ENCODE results near the gene RHCG.

RHCG gene

DNA sequence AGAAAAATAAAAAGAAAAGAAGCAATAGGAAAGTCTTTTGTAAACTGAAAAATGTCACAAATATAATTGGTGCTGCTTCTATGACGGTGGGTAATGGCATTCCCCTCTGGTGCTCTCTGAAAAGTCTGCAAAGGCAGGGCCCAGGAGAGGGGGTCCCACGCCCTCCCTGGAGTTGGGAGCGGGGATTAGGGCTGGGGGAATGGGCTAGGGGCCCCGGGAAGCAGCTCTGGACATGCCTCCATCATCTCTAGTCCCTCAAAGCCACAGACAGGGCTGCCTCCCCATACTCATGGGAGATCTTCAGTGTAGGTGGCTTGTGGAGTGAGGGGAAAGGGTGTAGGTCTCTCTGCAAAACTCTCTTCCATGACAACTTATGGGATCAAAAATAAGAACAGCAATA, 7.8 kb upstream of the RHCG start:
- no peak for DNase-seq (ENCODE audit: low read depth, low spot score)

DNA sequence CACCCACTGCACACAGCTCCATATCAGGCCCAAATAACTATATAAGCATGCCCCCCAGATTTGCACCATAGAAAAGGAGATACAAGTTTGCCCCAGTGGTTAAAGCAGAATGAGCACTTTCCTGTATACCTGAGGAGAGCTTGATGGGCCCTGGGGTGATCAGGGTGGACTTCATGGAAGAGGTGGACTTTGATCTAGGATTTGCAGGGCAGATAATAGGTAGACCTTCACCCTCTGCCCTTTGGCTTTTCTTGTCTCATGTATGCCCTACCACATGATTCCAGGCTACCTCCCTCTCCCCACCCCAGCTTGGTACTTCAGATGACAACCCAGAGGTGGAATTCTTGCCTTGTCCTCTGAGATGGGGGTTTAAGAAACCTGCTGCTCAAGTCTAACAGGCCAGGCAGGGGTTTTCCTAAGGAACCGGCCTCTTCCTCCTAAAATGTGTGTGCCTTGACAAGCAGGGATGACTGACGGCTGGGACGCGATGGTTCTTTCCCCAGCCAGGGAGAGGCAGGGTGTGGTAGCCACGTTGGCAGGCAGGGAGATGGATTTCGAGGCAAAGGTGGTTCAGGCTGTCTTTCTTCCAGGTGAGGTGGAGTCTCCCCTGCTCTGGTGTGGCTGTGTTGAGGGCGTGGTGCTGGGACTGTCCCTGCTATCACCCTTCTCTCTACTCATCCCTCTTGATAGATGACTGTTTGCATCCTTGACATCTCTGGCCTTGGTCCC, 6.6 kb upstream of the RHCG start:
- no peak for DNase-seq (ENCODE audit: low read depth, low spot score)

DNA sequence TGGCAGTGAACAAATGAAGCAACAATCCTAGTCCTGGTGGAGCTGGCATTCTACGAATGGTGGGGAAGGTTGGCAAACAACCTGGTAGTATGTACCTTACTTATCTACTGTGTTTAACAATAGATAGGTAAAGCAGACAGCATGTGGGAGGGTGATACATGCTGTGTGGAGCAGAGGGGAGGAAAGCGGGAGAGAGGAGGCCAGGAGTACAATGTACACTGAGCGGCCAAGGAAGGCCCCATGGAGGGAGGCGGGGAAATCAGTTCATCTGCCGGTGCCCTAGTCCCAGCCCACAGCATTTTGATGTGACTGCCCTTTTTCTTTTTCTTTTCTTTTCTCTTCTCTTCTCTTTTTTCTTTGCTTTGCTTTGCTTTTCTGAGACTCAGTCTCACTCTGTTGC, 5.3 kb upstream of the RHCG start:
- DNase-seq (ENCODE audit: low read depth, low spot score), result no peak

DNA sequence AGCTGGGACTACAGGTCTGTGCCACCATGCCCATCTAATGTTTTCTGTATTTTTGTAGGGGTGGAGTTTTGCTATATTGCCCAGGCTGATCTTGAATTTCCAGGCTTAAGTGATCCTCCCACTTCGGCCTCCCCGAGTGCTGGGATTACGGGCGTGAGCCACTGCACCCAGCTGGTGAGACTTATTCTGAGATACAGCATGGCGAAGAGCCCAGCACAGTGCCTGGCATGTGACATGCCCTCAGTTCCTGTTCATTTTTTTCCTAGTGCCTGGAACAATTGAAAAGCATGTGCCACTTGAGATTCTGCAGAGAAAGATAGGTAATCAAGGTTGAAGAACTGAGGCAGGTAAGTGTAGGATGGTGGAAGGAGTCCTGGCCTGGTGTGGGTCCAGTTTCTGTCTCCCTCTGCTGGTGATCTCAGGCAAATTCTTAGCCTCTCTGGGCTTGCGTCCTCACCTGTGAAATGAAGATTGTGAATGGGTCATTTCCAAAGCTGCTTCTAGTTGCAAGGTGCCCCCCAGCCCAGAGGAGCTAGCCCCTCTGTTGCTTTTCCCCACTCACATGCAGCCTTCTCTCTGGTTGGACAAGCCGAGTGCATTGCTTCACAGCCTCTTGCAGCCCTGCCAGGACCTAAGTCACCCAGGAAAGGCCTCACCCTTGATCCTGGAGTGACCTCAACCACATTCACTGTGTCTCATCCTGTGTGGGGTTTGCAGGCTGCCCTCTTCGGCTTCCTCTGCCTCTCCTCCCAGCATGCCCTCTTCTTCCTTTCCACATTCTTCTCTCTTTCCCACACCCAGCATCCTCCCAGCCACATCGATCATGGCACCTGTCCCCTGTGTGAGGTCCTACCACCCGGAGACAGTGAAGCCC, 4.3 kb upstream of the RHCG start:
- DNase-seq (ENCODE audit: low read depth, low spot score), result no peak

DNA sequence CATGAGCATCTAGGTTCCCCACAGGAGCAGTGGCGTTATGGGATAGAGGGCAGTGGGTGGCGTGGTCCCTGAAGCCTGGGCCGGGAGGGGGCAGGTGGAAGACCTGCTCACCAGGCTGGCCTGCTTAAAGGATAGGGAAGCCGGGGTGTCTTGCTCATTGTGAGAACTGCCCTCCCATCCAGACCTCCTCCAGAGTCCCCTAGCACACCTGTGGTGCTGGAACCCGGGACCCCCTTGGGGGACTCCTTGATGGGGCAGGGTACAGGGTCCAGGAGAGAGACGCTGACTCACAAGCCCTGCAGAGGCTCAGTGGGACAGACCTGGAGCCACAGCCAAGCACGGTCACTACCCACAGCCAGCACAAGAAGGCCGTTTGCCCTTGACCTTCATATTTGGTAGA, 2.8 kb upstream of the RHCG start:
- no peak for DNase-seq (ENCODE audit: low read depth, low spot score)

DNA sequence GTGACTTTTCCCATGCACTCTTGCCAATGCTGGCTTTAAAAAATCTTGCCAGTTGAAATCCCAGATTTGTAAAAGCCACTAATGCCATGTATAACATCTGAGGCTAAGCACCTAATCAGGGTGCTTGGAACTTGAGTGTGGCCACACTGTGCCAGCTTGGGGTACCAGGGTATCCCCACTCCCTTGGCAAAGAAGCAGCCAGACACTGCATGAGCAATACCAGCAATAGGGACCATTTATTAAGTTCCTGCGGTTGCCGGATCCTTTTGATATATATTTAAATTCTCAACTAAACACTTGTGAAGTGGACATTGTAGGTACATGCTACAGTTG, 2.2 kb upstream of the RHCG start:
- DNase-seq (ENCODE audit: low read depth, low spot score), result no peak

DNA sequence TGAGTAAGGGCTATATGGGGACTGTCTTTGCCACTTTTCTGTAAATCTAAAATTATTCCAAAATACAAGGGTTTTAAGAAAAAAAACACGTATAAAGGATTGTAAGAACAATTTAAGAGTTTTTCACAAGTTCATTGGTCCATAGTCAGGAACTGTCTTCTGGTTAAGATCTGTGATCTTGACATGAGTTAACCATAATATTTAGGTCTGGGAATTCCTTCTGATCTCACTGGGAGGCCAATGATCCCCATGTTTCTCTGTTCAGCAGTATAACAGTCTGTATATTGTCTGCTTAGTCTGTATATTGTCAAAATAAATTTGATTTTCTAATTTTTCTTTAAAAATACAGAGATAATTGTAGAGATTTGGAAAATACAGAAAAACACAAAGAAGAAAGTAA, 848 bp upstream of the RHCG start:
- DNase-seq (ENCODE audit: low read depth, low spot score), result no peak

DNA sequence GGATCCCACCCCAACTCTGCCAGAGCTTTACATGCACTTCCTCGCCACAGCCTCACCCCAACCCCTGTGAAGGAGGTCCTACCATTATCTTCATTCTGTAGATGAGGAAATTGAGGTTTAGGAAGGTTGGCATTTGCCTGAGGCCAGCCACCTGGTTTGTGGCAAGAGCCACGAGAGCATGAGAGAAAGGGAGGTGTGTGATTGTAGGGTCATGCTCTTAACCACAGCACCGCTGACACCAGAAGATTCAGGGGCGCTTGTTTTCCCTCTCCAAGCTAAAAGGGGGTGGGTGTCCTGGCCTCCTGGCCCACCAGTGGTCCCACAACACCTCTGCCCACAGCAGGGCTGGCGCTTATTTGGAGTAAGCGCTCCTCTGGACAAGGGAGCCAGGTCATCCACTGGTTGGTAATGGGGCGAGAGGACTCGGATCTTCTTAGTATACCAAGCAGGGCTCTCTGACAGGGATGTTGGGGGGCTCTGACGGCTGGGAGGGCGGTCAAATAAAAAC, 691 bp downstream of the RHCG start:
- DNase-seq (ENCODE audit: low read depth, low spot score), result no peak

DNA sequence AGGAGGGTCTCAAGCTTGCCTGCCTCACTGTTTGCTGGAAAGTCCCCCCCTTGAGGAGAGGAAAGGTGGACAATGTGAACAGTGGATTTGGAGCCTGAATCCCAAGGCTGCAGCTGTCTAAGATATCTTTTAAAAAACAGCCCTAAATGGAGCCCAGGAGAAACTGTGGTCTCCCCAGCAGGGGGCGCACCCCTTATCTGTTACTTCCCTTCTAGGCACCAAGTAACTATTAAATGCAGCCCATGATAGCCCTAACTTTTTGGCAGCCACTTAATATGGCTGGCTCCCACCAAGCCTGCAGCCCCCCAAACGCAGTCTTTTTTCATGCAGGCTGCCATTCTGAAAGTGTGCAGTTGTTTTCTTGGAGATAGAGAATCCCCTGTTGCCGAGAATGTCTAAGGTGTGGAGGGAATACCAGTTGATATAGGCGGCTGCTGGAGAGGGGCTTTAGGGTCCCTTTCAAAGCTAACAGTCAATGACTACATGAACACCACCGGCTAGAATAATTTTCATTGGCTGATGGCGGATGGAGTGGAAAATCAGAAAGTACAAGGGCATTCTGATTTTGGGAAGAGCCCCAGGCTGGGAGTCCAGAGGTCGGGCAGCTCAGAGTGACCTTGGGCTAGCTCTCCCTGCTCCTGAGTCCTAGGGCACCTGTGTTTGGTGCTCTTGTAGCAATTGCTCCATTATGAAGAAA, 1.3 kb downstream of the RHCG start:
- no peak for DNase-seq (ENCODE audit: low read depth, low spot score)

DNA sequence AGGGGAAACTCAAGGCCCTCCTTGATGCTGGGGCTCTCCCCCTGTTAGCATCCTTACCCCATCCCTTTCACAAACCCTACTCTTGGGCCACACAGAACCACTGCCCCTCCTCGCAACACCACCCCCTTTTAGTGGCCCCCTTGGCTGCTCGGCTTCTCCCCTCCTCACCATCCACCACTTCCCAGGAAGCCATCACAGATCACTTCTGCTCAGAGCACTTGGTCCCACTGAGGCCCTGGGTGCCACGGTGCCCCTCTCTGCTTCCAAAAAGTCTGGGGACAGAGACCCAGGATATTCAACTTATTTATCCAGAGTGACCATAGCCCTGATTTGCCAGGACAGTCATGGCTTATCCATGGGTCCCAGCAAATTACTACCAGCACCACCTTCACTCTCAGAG, 2.4 kb downstream of the RHCG start:
- DNase-seq (ENCODE audit: low read depth, low spot score), result no peak

DNA sequence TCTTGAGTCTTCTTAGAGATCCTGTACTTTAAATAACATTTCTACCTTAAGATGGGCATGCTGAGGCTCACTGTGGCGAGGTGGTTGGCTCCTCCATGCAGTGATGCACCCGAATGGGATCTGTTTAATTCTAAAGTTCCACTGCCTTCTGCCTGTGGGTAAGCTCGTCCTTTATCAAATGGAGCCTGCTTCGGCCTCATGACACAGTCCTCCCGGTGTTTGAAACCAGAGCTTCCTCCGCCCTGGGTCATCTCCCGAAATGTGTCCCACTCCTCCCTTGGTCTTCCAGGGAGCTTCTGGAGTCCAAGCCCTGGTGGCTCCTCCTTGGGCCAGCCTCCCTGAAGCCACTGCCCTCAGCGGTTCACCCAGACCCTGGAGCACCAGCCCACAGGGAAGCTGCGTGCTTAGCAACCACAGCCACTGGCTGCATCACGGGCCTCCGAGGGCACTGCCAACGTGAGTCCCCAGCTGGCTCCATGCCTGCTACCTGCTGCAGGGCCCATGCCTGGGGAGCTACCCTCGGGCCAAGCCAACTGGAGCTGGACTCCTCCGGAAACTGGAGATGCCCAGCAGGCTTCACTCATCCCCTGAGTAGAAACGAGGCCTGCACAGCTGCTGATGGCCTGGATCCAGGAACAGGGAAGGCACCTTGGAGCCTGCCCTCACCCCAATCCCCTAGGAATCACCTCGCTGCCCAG, 3.3 kb downstream of the RHCG start:
- no peak for DNase-seq (ENCODE audit: low read depth, low spot score)

DNA sequence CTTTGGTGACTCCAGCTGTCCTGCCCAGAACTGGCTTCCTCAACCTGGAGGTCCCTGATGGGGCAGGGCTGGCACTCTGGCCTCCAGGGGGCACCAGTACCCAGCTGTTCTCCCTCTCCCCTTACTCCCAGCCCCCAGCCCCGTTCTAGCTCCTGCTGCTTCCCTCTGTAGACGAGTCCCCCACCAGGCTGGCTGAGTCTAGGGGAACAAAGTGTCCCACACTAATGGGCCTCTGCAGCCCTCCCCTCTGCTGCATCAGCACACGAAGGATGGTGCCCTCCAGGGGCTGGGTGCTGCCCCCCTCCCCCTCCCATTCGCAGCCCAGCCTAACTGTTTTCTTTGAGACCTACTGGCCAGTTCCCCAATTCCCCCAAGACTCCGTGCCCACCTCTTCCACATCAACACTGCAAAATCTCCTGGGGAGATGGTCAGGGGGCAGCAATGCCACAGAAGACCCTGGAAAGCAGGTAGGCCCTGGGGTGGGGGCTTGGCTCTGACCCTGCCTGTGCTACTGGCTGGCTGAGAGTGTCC, 4.2 kb downstream of the RHCG start:
- DNase-seq (ENCODE audit: low read depth, low spot score), result no peak

DNA sequence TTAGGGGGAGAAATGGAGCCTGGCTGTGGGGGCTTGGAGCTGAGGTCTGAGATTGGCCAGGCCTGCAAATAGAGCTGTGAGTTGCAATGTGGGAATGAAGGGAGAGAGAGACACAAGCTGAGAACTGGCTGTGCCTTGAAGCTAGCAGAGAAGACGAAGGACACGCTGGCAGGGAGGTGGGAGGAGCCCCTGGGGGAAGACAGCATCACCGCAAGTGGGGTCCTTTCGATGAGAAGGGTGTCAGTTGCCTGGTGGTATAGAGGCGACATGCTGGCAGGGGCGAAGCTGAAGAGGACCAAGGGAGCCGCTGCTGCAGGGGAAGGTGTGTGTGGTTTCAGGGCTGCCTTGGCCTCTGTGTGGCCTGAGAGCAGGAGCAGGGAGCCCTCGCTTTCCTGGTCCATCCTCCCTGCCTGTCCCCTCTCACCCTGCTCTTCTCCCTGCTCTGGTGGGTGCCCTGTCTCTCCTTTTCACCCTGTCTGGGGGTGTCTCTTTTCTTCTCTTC, 5.5 kb downstream of the RHCG start:
- DNase-seq (ENCODE audit: low read depth, low spot score), result no peak

DNA sequence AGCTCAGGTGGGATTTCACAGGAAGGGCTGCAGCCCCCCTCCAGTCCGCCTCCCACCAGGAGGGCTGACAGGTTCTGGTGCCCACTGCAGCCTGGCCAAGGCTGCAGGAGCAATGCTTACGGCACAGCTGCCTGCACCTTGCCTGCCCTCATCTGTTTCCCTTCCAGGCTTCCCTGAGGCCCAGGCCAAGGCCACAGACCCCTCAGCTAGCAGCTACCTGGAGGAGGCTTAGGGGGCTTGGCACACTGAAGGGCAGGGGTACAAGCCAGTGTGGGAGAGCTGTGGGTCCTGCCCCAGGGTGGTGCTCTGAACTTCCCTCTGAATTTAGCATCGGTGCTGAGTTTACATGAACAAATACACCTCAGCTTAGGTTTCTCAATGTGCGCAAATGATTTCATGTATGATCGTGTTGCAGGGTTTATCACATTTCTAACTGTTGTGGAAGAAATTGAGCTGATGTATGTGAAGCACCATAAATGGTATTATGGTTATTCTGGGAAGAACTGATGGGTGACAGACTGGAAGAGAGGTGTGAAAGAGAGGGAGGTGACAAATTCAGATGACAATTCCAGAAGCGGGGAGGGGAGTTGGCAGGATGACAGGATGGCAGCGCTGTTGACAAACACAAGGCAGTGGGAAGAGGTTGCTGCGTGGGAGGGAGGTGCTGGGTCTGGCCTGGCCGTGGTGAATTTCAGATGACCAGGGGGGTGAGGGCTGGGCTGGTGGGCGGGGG, 6.1 kb downstream of the RHCG start:
- no peak for DNase-seq (ENCODE audit: low read depth, low spot score)

DNA sequence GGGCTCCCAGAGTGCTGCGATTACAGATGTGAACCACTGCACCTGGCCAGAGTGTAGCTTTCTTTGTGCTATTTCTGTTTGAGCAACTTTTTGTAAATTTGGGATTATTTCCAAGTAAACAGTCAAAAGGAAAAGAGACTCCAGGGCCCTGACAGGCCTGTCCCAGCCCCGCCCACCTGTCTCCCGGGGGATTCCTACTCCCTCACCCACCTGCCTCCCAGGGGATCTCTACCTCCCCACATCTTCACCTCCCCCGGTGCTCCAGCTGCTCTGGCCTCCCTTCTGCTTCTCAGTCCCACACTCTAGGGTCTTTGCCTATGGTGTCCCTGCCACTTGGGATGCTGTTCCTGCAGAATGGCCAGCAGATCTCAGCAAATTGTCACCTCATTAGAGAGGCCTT, 7.0 kb downstream of the RHCG start:
- DNase-seq (ENCODE audit: low read depth, low spot score), result no peak

DNA sequence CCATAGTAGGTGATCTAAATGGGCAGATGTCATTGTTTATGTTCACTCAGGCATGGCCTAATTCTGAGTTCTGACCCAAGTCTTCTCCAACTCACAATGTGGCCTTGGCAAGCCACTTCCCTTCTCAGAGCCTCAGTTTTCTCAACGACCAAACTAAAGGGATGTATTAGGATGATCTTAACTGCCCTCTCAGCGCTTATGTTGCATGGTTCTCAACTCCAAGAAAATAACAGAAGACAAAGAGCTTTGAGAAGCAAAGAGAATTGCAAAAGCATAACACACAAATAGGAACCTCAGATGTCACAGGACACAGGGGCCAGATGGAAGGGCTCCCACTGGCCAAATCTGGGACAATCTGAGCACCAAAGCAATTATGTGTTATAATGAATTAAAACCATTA, 8.6 kb downstream of the RHCG start:
- no peak for DNase-seq (ENCODE audit: low read depth, low spot score)

DNA sequence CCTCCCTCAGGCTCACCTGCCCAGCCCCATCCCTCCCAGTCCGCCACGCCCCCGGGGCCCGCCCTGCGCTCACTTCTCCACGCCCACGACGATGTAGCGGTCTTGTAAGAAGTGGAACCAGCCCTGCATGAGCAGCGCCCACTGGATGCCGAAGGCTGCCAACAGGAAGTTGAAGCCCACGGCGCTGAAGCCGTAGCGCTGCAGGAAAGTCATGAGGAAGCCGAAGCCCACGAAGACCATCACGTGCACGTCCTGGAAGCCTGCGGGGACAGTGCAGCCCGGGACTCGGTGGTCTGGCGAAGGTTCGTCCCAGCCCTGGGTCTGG, 9.7 kb downstream of the RHCG start:
- peak; percentile 29 for DNase-seq (ENCODE audit: low read depth, low spot score)

DNA sequence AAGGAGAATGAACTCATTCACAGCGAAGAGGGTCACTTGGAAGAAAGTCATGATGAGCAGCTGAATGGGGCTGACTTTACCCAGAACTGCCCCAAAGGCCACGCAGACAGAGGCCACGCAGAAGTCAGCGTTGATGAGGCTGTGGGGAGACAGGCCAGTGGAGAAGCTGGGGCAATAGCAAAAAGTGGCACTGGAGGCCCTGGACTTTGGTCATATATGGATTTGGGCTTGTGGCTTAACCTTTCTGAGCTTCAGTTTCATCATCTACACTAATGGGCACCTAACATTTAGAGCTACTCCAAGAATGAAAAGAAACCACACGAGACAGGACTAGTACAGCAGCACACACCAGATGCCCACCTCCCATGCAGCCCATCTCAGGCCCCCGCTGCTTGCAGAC, 13.3 kb downstream of the RHCG start:
- DNase-seq (ENCODE audit: low read depth, low spot score), result no peak

DNA sequence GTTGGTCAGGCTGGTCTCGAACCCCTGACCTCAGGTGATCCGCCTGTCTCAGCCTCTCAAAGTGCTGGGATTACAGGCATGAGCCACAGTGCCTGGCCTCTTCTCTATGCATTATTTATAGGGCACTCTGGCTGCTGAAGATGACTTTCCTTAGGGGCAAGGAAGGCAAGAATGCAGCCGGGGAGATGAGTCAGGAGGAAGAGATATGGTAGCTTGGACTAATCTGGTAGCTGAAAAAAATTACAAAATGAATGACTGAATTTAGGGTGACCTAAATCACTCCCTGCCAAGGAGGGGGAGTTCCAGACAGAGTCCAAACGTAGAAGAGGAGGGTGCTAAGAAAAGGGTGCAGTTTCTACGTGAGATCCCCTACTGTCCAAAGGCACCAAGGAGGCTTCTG, 14.2 kb downstream of the RHCG start:
- DNase-seq (ENCODE audit: low read depth, low spot score), result no peak

DNA sequence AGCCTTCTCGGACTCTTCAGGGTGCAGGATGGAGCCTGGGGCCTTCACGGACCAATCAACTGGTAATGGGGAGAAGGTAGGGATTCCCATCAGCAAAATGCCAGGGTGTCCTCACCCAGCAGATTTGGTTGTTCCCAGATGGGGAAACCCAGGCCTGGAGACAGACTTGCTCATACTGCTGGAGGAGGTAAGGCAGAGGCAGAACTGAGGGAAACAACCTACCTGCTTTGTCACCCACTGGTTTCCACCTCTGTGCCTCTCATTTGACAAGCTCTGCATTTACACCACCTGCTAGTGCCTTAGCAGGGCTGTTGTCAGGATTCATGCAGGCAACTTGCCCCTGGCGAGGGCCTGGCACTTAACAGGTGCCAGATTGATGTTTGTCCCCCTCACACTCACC, 15.9 kb downstream of the RHCG start:
- no peak for DNase-seq (ENCODE audit: low read depth, low spot score)

DNA sequence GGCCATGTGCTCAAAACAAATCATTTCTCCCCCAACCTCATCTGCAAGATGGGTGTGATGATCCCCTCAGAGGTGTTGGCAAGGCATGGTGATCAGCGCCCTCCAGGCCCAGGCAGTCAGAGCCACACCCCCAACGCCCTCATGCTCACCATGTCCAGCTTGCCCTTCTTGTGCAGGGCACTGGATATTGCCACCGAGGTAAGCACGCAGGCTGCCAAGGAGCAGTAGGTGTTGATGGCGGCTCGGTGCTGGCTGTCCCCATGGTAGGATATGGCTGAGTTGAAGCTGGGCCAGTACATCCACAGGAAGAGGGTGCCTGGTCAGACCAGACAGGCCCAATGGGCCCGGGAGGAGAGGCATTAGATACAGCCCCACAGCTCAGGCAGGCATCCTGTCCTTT, 17.2 kb downstream of the RHCG start:
- DNase-seq (ENCODE audit: low read depth, low spot score), result no peak

Data from activated naive CD8-positive, alpha-beta T cell treated with anti-CD3 and anti-CD28 coated beads, Interleukin-2, amount 50 U/mL, for 16 hours (primary cell).